MCF 10A (cell line): ENCODE measurements around the gene CITED2. TPM values are rescaled to one million over a fixed set of nuclear protein-coding genes. Genes with fewer than 3 reads are reported as not detected.
A peak's percentile ranks its signal among the peaks of the same experiment; 100 is the strongest.

Source experiments
- BruUV-seq: library from RNA; stranded (reverse); fragments of 400-500 nt; replicated peaks from 2 replicates; lab custom pipeline; 2021; lab: Mats Ljungman, UMichigan
- CTCF ChIA-PET: fragments of 300-600 bp; sonication (Branson Sonifier 250); formaldehyde crosslinking; extraction: SDS; loops from one replicate; lab custom pipeline; 2021; ENCODE audit warnings: antibody characterized with exemption, inconsistent platforms; lab: Yijun Ruan, JAX
- POLR2A ChIA-PET: fragments of 300-600, 350-650 bp; sonication (Branson Sonifier 250); formaldehyde crosslinking; extraction: SDS; loops from one replicate; lab custom pipeline; 2020; ENCODE audit warnings: antibody characterized with exemption, inconsistent platforms; lab: Yijun Ruan, JAX
- DNase-seq: peaks from one replicate; pipeline ENCODE4 v3.0.0-alpha.2; 2018; ENCODE audit not compliant: unreplicated experiment
- H3K27ac Mint-ChIP-seq: one replicate; pipeline ENCODE4 v1.8.0; 2022; ENCODE audit warnings: mild to moderate bottlenecking, low read depth, mixed read lengths; ENCODE audit not compliant: unreplicated experiment
- H3K27me3 Mint-ChIP-seq: one replicate; pipeline ENCODE4 v1.8.0; 2022; ENCODE audit warnings: mixed read lengths; ENCODE audit not compliant: insufficient read depth, unreplicated experiment
- H3K36me3 Mint-ChIP-seq: one replicate; pipeline ENCODE4 v1.8.0; 2022; ENCODE audit warnings: mild to moderate bottlenecking, moderate library complexity, mixed read lengths; ENCODE audit not compliant: insufficient read depth, unreplicated experiment
- H3K4me1 Mint-ChIP-seq: one replicate; pipeline ENCODE4 v1.8.0; 2022; ENCODE audit warnings: mixed read lengths; ENCODE audit not compliant: insufficient read depth, unreplicated experiment
- H3K4me3 Mint-ChIP-seq: one replicate; pipeline ENCODE4 v1.8.0; 2022; ENCODE audit warnings: mild to moderate bottlenecking, moderate library complexity, mixed read lengths; ENCODE audit not compliant: unreplicated experiment
- H3K9me3 Mint-ChIP-seq: one replicate; pipeline ENCODE4 v1.8.0; 2022; ENCODE audit warnings: mixed read lengths; ENCODE audit not compliant: unreplicated experiment
- CTCF ChIP-seq: fragments of 200-600 bp; IDR thresholded peaks from one replicate; pipeline ENCODE4 v1.8.0; 2022; ENCODE audit warnings: antibody characterized with exemption, mild to moderate bottlenecking; ENCODE audit not compliant: unreplicated experiment
- intact Hi-C: fragments of 100-400 bp; cut with micrococcal nuclease; formaldehyde crosslinking; loops from 2 replicates; pipeline ENCODE4 v1.14.1; 2022
- total RNA-seq: library from RNA; stranded (reverse); gene quantifications from 2 replicates; pipeline ENCODE4 v1.2.3, GENCODE V29; 2022

Gene CITED2
- total RNA-seq, 1 experiment from 2014 or later: 50.4 TPM

- no TSS peak for BruUV-seq
- intact Hi-C loops: no loop called here
- no peaks in the 10 kb centered on the region for H3K9me3 Mint-ChIP-seq
- H3K27ac Mint-ChIP-seq: peak overlapping the region; percentile 83
- H3K27me3 Mint-ChIP-seq: no peaks in the 10 kb centered on the region
- ChIA-PET CTCF (interaction anchor here (0.7 to 2.0 kb wide), 4 partner anchors 12 to 542 kb away, joined by 3 to 10 read pairs (median 4); no protein-coding TSS in a partner anchor), POLR2A (interaction anchor here (1.1 to 3.6 kb wide), 3 partner anchors 9 to 38 kb away, joined by 3 to 11 read pairs (median 5); partner anchors contain the start of gene CITED2)
- no peaks in the 10 kb centered on the region for H3K36me3 Mint-ChIP-seq
- TF ChIP-seq CTCF: no peak
- H3K4me3 Mint-ChIP-seq: no peak overlapping the region
- peaks cover 27% of the 10 kb centered on the region for H3K4me1 Mint-ChIP-seq
- peak; percentile 88 for DNase-seq
Measured at GRCh38 chr6:139336488-139336887, 38.0 kb downstream of the CITED2 start.

GRCh38 chr6:139335447-139336210 lies 38.8 kb downstream of the CITED2 start:
- BruUV-seq: no TSS peak

GRCh38 chr6:139334806-139335446 lies 39.5 kb downstream of the CITED2 start:
- POLR2A ChIA-PET: interaction anchor here (1.4 to 3.6 kb wide), 2 partner anchors 10 to 40 kb away, joined by 5 to 11 read pairs; partner anchors contain the start of gene CITED2
- no peak for TF ChIP-seq CTCF
- intact Hi-C loops: no loop called here

More at GRCh38 chr6:139335447-139336210, 38.8 kb downstream of the CITED2 start:
- peak; percentile 9 for DNase-seq
- Mint-ChIP-seq H3K36me3 (no peaks in the 10 kb centered on the region), H3K9me3 (no peaks in the 10 kb centered on the region), H3K27ac (peak overlapping the region; percentile 88), H3K4me1 (peaks cover 30% of the 10 kb centered on the region), H3K4me3 (peak overlapping the region; percentile 26), H3K27me3 (no peaks in the 10 kb centered on the region)
- TF ChIP-seq CTCF: no peak
- ChIA-PET POLR2A (interaction anchor here (1.4 to 3.6 kb wide), 2 partner anchors 10 to 39 kb away, joined by 5 to 11 read pairs; partner anchors contain the start of gene CITED2), CTCF (interaction anchor here (0.7 to 2.0 kb wide), 6 partner anchors 11 to 541 kb away, joined by 3 to 10 read pairs (median 3); no protein-coding TSS in a partner anchor)
- intact Hi-C loops: no loop called here

More at GRCh38 chr6:139334806-139335446, 39.5 kb downstream of the CITED2 start:
- H3K27ac Mint-ChIP-seq: peak overlapping the region; percentile 88
- no peaks in the 10 kb centered on the region for H3K36me3 Mint-ChIP-seq
- H3K9me3 Mint-ChIP-seq: no peaks in the 10 kb centered on the region
- H3K4me1 Mint-ChIP-seq: peaks cover 30% of the 10 kb centered on the region
- DNase-seq: peak; percentile 88
- BruUV-seq: TSS peak; percentile 93
- H3K4me3 Mint-ChIP-seq: peak overlapping the region; percentile 26
- no peaks in the 10 kb centered on the region for H3K27me3 Mint-ChIP-seq
- CTCF ChIA-PET: interaction anchor here (1.1 to 2.0 kb wide), 4 partner anchors 11 to 115 kb away, joined by 3 to 10 read pairs (median 4); no protein-coding TSS in a partner anchor
